Suppressor macrophage (primary cell): Measurements from ENCODE around the gene RUNX3.

ENCODE experiments used
- DNase-seq, 4 experiments: peaks; one replicate each; pipeline ENCODE4 v3.0.0-alpha.2; 2020 to 2022

The RUNX3 gene

GRCh38 chr1:24878775-24879742, 51.0 kb downstream of the RUNX3 start:
- no peak for DNase-seq

GRCh38 chr1:24878045-24878444, 52.0 kb downstream of the RUNX3 start:
- DNase-seq = no peak

- DNase-seq = no peak
These were observed 54.0 kb downstream of the RUNX3 start for GRCh38 chr1:24875991-24876506.

- DNase-seq = no peak
These were observed 54.8 kb downstream of the RUNX3 start for GRCh38 chr1:24875257-24875656.

GRCh38 chr1:24874611-24875234, 55.4 kb downstream of the RUNX3 start:
- DNase-seq = no peak

DNA sequence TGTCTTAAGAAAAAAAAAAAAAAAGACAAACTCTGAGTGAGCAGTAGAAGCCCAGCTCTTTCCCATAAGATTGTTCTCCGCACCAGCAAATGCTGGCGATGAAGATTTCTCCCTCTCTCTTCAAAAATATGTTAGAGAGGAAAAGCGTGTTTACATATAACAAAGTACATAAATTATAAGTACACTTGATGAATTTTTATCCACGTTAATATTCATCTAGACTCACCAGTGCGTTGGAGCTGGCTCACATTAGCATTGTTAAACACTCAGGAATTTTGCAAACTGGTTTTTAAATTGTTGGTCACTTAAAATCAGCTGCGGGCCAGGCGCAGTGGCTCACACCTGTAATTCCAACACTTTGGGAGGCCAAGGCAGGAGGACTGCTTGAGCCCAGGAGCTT, 56.0 kb downstream of the RUNX3 start:
- DNase-seq = no peak

DNA sequence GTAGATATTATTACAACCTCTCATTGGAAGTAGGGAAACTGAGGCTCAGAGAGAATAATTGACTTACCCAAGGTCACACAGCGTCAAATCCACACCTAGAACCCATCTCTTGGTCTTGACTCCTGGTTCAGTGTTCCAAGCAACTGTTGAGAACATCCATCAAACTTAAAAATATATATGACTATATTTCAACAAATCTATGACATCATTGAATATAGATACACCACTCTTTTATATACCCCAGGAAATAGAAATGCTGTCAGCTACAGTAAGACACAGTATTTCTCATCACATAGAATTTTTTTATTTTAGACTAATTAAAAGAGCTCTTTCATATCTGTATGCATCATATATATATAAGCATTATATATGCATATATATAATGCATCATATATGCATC, 56.9 kb downstream of the RUNX3 start:
- no peak for DNase-seq

- peak; percentile 79 to 89 (median 87) for DNase-seq
These were observed 57.8 kb downstream of the RUNX3 start for GRCh38 chr1:24872061-24872850.

GRCh38 chr1:24871306-24871901, 58.7 kb downstream of the RUNX3 start:
- DNase-seq = no peak

DNA sequence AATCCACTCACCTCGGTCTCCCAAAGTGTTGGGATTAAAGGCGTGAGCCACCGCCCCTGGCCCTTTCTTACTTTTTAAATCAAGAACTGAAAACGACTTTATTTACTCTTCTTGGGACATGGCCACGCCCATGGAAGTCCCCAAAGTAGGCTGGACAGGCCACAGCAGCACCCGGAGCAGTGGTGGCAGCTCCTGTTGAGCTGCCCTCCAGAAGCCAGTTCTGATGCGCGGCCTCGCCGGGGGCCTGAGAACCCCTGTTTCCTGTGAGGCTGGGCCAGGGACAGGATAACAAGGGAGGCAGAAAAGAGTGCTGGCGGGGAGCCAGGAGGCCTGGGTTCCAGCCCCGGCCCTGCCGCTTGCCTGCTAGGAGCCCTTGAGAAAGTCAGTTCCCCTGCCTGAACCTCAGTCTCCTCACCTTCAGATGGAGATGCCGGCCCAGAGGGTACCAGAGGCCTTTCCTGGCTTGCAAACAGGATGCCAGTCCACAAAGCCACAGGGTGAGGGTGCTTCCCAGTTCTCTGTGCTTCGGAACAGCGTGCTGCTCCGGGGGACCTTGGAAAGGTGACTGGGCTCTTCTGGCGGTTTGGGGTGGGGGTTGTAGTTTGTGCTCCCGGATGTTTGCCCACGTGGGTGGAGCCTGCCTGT, 59.4 kb downstream of the RUNX3 start:
- DNase-seq = peak in 3 of 4 experiments; percentile 10 to 44 (median 37)

DNA sequence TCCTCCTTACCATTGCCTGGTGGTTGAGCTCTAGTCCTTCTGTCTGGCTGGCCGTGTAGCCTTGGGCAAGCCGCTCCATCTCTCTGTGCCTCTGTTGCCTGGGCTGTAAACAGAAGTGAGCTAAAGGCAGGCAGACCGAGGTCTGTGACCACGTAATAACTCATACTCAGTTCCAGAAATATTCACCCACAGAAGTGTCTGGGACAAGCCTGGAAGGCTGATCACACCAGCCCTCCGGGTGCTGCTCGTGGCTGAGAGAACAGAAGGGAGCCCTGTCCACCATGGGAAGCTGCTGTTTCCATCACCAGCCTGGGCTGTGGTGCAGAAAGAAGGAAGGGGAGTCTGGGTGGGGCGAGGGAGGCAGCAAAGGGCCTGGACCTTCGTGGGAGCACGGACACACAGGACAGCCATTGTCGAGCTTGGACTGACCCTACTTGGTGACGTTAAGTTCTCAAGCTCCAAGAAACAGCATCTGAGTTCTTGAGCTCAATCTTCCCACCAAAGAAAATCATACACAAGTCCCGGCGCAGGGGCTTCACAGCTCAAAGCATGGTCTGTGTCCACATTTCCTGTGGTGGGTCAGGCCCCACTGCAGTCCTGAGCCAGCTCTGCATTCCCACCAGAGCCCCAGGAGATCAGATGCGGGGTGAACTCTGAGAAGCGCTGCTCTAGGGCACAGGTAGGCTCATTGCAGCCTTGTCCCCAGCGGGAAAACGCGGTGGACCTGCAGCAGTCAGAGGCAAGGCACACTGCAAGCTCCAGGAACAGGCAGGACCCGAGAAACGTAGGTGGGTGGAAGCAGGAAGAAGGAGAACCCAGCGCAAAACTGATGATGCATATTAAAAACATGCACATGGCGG, 61.8 kb downstream of the RUNX3 start:
- no peak for DNase-seq

- no peak for DNase-seq
These were observed 62.8 kb downstream of the RUNX3 start for GRCh38 chr1:24867084-24867870.

- DNase-seq = no peak
These were observed 63.6 kb downstream of the RUNX3 start for GRCh38 chr1:24866211-24867083.

DNA sequence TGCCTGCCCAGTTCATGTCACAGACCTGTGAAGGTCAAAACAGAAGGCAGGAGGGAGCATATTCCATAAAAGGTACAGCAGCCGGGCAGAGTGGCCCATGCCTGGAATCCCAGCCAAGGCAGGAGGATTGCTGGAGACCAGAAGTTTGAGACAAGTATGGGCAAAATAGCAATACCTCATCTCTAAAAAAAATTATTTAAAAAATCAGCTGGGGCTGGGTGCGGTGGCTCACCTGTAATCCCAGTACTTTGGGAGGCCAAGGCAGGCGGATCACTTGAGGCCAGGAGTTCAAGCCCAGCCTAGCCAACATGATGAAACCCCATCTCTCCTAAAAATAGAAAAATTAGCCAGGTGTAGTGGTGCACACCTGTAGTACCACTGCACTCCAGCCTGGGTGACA, 64.5 kb downstream of the RUNX3 start:
- no peak for DNase-seq

DNA sequence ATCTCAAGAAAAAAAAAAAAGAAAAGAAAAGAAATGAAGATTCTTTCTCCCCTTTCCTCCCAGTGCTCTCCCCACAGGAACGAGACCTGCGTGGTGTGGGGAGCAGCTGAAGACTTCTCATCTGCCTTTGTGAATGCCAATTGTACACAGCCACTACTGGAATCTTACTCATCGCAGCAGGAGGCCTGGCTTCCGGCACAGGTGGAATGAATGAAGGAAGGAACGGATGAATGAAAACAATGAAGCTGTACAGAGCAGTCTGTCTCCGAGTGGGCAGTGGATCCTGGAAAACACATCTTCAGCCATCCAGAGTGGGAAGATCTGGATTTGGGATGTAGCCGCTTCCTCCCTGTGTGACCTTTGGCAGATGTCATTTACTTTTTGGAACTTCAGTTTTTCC, 64.9 kb downstream of the RUNX3 start:
- no peak for DNase-seq

- peak; percentile 27 to 49 (median 38) for DNase-seq
These were observed 65.7 kb downstream of the RUNX3 start for GRCh38 chr1:24864370-24864777.

DNA sequence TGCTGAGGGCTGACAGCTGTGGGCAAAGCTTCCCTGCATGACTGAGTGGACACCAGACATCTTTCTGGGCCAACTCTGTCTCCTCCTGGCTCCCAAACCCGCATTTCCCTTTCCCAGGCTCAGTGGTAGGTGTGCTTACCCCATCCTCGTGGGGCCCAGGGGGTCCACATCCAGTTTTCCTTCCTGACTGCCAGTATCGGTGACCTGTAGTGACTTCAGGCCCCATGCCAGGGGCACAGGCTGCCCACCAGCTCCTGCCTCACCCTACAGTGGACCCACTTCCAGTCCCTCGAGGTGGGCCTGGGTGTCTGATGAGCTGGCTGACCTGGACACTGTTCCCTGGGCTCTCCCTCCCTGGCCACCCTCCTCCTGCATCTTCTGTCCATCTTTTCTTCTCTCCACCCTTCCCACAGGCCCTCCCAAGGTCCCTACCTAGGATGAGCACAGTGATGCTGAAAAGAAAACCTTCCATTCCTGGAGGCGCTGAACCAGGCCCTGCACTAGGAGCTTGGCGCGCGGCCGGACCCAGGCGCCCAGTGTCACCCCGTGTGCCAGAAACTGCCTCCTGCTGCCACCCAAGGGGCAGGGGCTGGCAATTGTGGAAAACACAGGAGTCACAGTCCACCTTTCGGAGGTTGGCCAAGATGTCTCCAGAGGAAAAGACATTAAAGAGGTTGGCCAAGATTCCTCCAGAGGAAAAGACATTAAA, 67.1 kb downstream of the RUNX3 start:
- no peak for DNase-seq
